22Rv1 (cell line): Measurements from ENCODE around the gene GGTLC2.

Experiments used
- H3K27ac ChIP-seq: fragments of 450-650 bp; 2 replicates; pipeline ENCODE4 v1.5.1; 2017
- CTCF ChIP-seq: fragments of 450-650 bp; IDR thresholded peaks from 2 replicates; pipeline ENCODE4 v1.5.1; 2017; ENCODE audit warnings: mild to moderate bottlenecking
- ZFX ChIP-seq: fragments of 450-650 bp; IDR thresholded peaks from 2 replicates; pipeline ENCODE4 v1.6.1; 2017; ENCODE audit warnings: antibody characterized with exemption, borderline replicate concordance

Gene GGTLC2

GRCh38 chr22:22678970-22679369, 34.6 kb downstream of the GGTLC2 start:
- TF ChIP-seq CTCF (no peak), ZFX (no peak)
- no peak overlapping the region for H3K27ac ChIP-seq

- no peak for TF ChIP-seq ZFX
- no peak for TF ChIP-seq CTCF
- H3K27ac ChIP-seq = no peak overlapping the region
Observed at GRCh38 chr22:22680396-22680795, 36.0 kb downstream of the GGTLC2 start.

- H3K27ac ChIP-seq = no peak overlapping the region
- no peak for TF ChIP-seq CTCF
- TF ChIP-seq ZFX = no peak
Observed at GRCh38 chr22:22681221-22681739, 36.9 kb downstream of the GGTLC2 start.

- no peak overlapping the region for H3K27ac ChIP-seq
- TF ChIP-seq ZFX (no peak), CTCF (no peak)
Observed at GRCh38 chr22:22682196-22682595, 37.8 kb downstream of the GGTLC2 start.

- no peak overlapping the region for H3K27ac ChIP-seq
- no peak for TF ChIP-seq CTCF
- TF ChIP-seq ZFX = no peak
Observed at GRCh38 chr22:22682807-22683667, 38.6 kb downstream of the GGTLC2 start.

- no peak overlapping the region for H3K27ac ChIP-seq
- TF ChIP-seq CTCF = no peak
- no peak for TF ChIP-seq ZFX
Observed at GRCh38 chr22:22683668-22684361, 39.4 kb downstream of the GGTLC2 start.
